OCI-LY7 (cell line): ENCODE results near the gene PRAMEF10. TPM values are rescaled to one million over a fixed set of nuclear protein-coding genes. Genes with fewer than 3 reads are reported as not detected.
"Not testable (repeated sequence)": the region's sequence is repeated elsewhere in the genome, so short reads cannot be mapped to it uniquely, and the experiment has no call there.

Experiments
- BruUV-seq: library from RNA; stranded (reverse); fragments of 400-500 nt; replicated peaks from 2 replicates; lab custom pipeline; 2021; lab: Mats Ljungman, UMichigan
- CTCF ChIA-PET: fragments of 300-600 bp; sonication (Branson Sonifier 250); formaldehyde crosslinking; loops from one replicate; lab custom pipeline; 2022; ENCODE audit warnings: antibody characterized with exemption; ENCODE audit not compliant: unreplicated experiment; lab: Charles Lee
- POLR2A ChIA-PET: fragments of 300-600 bp; sonication (Branson Sonifier 250); formaldehyde crosslinking; loops from one replicate; lab custom pipeline; 2022; ENCODE audit warnings: antibody characterized with exemption; lab: Charles Lee
- DNase-seq: peaks from one replicate; pipeline ENCODE4 v3.0.0-alpha.2; 2015; ENCODE audit warnings: low spot score
- H2AFZ ChIP-seq: fragments of 200-600 bp; sonication (generic), shearing (Covaris generic); 2 replicates; pipeline ENCODE4 v1.6.1; 2014; ENCODE audit warnings: mild to moderate bottlenecking, antibody characterized with exemption, low read length, moderate library complexity
- H3K27ac ChIP-seq: fragments of 200-600 bp; sonication (generic); 2 replicates; pipeline ENCODE4 v1.5.1; 2014; ENCODE audit warnings: mixed run types, low read depth, mild to moderate bottlenecking, moderate library complexity, low read length, inconsistent platforms; ENCODE audit not compliant: poor library complexity, severe bottlenecking
- H3K36me3 ChIP-seq: fragments of 200-600 bp; sonication (generic); 2 replicates; pipeline ENCODE4 v1.6.1; 2014; ENCODE audit warnings: mild to moderate bottlenecking, antibody characterized with exemption, low read length, moderate library complexity, mixed read lengths; ENCODE audit not compliant: insufficient read depth
- H3K4me1 ChIP-seq: fragments of 200-600 bp; sonication (generic); 2 replicates; pipeline ENCODE4 v1.5.1; 2014; ENCODE audit warnings: mild to moderate bottlenecking, low read length; ENCODE audit not compliant: insufficient read depth, poor library complexity, severe bottlenecking
- H3K4me2 ChIP-seq: fragments of 200-600 bp; sonication (generic); 2 replicates; pipeline ENCODE4 v1.6.1; 2014; ENCODE audit warnings: mild to moderate bottlenecking, low read length
- H3K4me3 ChIP-seq: fragments of 200-600 bp; sonication (generic); 2 replicates; pipeline ENCODE4 v1.5.1; 2014; ENCODE audit warnings: mild to moderate bottlenecking, low read depth, low read length; ENCODE audit not compliant: poor library complexity, severe bottlenecking
- H3K79me2 ChIP-seq: fragments of 200-600 bp; sonication (generic); 2 replicates; pipeline ENCODE4 v1.6.1; 2016; ENCODE audit warnings: low read depth, mild to moderate bottlenecking, low read length, moderate library complexity, mixed read lengths; ENCODE audit not compliant: insufficient read depth
- H3K9me2 ChIP-seq: fragments of 200-600 bp; sonication (generic); 2 replicates; pipeline ENCODE4 v1.6.1; 2016; ENCODE audit warnings: mild to moderate bottlenecking, low read length, mixed read lengths; ENCODE audit not compliant: insufficient read depth
- H3K9me3 ChIP-seq: fragments of 200-600 bp; sonication (generic); 2 replicates; pipeline ENCODE4 v1.6.1; 2014; ENCODE audit warnings: mild to moderate bottlenecking, mixed run types, low read length, mixed read lengths
- H4K20me1 ChIP-seq: fragments of 200-600 bp; sonication (generic); 2 replicates; pipeline ENCODE4 v1.6.1; 2014; ENCODE audit warnings: mild to moderate bottlenecking, antibody characterized with exemption, low read length, moderate library complexity, mixed read lengths; ENCODE audit not compliant: insufficient read depth
- intact Hi-C: fragments of 100-400 bp; cut with micrococcal nuclease; formaldehyde crosslinking; loops from one replicate; pipeline ENCODE4 v1.10.0; 2022; ENCODE audit not compliant: unreplicated experiment
- total RNA-seq, 2 experiments: library from RNA; depleted of rRNA in 1 of 2; stranded (reverse); fragments of >200 nt in 1 of 2; shearing (Covaris generic) in 1 of 2; gene quantifications; 2 replicates each; pipeline ENCODE4 v1.2.3, GENCODE V29; 2014 to 2022

PRAMEF10 gene
- total RNA-seq, 2 experiments from 2014 or later, result not detected

DNA sequence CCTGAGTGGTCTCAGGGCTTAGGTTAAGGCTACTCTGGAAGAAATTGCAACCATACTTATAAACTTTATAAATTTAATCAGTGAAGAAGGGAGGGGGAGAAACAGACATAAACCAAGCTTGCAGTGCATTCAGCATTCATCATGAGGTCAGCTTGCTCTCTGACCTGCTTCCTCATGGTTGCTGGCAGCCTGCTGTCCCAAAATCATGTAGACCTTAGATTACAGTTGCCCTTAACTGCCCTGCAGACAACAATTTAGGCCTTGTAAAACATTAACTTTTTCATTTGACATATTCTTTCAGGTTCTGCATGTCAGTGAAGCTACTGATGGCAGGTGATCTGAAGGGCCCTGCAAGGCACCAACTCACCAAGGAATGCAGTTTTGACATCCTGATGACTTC lies 1.1 kb upstream of the PRAMEF10 start:
- H3K4me1 ChIP-seq, BruUV-seq, H3K4me3 ChIP-seq, DNase-seq, H2AFZ ChIP-seq, H3K36me3 ChIP-seq, H3K79me2 ChIP-seq, POLR2A ChIA-PET, intact Hi-C loops, H3K4me2 ChIP-seq, CTCF ChIA-PET, H3K27ac ChIP-seq, H3K9me2 ChIP-seq, H4K20me1 ChIP-seq, H3K9me3 ChIP-seq: not testable (repeated sequence)

DNA sequence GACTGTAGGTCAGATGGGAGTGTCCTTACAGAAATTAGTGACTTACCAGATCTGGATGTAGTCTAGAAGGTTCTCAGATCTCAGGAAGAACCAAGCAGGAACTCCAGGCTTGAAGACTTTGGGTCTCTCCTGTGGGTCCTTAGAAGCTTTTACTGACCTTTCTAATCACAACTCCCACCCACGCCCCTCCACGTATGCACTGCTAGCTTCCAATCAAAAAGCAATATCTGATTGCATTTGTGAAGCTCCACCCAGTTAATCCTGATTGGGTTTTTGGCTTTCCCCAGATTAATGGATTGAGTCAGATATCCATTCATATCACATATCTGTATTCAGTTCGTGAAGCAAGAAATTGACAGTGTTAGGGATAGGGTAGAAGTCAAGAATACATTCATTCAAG lies 12.0 kb downstream of the PRAMEF10 start, which contains the start of gene PRAMEF4:
Gene PRAMEF4 (minus strand): TSS at position 101 of the 400 bp plus-strand sequence. CDS start 2,807 bp downstream, outside the sequence.
- DNase-seq, H3K27ac ChIP-seq, CTCF ChIA-PET, BruUV-seq, H3K4me3 ChIP-seq, H3K9me3 ChIP-seq, H3K4me1 ChIP-seq, H3K9me2 ChIP-seq, H3K4me2 ChIP-seq, intact Hi-C loops, H4K20me1 ChIP-seq, H3K79me2 ChIP-seq, POLR2A ChIA-PET, H2AFZ ChIP-seq, H3K36me3 ChIP-seq: not testable (repeated sequence)

DNA sequence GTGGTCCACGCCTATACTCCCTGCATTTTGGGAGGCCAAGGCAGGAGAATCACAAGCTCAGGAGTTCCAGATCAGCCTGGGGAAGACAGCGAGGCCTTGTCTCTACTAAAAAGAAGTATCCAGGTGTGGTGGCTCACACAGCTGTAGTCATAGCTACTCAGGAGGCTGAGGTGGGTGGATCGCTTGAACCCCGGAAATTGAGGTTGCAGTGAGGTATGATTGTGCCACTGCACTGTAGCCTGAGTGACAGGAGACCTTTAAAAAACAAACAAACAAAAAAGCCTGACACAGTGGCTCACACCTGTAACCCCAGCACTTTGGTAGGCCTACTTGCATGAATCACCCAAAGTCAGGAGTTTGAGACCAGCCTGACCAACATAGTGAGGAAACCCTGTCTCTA lies 19.6 kb downstream of the PRAMEF10 start:
- H3K9me2 ChIP-seq, intact Hi-C loops, H3K27ac ChIP-seq, H3K4me3 ChIP-seq, DNase-seq, H3K79me2 ChIP-seq, H3K9me3 ChIP-seq, H4K20me1 ChIP-seq, H3K36me3 ChIP-seq, H3K4me2 ChIP-seq, H2AFZ ChIP-seq, CTCF ChIA-PET, H3K4me1 ChIP-seq, BruUV-seq, POLR2A ChIA-PET: not testable (repeated sequence)

DNA sequence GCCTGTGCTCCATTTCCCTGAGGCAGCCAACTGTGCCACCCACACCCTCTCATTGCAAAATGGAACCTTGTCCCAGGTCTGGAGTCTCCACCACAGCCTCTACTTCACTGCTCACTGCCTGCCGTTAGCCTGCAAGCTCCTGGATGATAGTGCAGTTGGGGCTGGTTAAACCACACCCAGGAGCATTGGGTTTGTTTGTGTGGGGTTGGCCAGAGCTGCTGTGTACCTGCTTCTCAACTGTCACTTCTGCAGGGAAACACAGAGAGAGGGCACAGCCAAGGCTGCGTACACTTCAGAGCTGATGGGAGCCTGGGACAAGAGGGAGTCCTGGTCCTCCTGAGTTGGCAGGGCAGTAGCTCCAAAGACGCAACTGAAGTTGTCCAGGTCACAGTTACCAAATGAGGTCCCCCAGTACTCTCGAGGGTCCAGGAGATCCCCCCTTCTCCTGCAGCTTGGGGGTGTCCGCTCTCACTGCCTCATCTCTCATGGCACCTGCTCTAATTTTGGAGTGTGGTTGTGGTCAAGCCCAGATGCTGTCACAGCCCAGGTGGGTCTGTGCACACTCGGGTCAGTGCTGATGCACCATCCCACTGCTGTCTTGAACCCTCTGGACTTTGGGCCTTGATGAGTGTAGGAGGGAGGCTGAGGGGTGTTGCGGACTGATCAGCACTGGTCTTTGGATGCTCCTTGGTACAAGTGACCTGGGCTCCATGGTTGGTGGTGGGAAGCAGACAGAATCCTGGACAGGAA lies 34.8 kb downstream of the PRAMEF10 start:
- H3K9me3 ChIP-seq, intact Hi-C loops, H3K4me1 ChIP-seq, H2AFZ ChIP-seq, DNase-seq, BruUV-seq, H4K20me1 ChIP-seq, CTCF ChIA-PET, H3K9me2 ChIP-seq, H3K79me2 ChIP-seq, H3K36me3 ChIP-seq, POLR2A ChIA-PET, H3K4me2 ChIP-seq, H3K4me3 ChIP-seq, H3K27ac ChIP-seq: not testable (repeated sequence)

DNA sequence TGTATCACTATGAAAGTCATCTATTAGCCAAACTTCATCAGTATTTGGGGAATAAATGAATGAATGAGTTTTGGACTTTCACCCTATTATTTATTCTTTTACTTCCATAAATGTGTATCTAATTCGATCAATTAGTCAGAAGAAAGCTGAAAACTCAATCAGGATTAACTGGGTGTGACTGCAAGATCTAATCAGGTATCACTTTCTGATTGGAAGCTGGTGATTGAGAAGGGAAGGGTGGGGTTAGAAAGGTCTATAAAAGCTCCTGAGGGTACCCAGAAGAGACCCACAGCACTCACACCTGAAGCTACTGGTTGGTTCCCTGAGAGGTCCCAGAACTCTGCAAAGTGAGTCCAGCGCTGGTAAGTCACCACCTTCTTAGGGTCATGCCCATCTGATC lies 41.3 kb downstream of the PRAMEF10 start, which contains the start of gene PRAMEF2:
Gene PRAMEF2 (plus strand): TSS at position 301 of the 400 bp plus-strand sequence. CDS start 1,924 bp downstream, outside the sequence.
- CTCF ChIA-PET, intact Hi-C loops: not testable (repeated sequence)

More for the DNA sequence above, 41.3 kb downstream of the PRAMEF10 start, which contains the start of gene PRAMEF2:
- H3K79me2 ChIP-seq, H3K4me2 ChIP-seq, H3K9me3 ChIP-seq, POLR2A ChIA-PET, H4K20me1 ChIP-seq, DNase-seq, BruUV-seq, H3K4me1 ChIP-seq, H3K36me3 ChIP-seq, H2AFZ ChIP-seq, H3K27ac ChIP-seq, H3K4me3 ChIP-seq, H3K9me2 ChIP-seq: not testable (repeated sequence)
